ENCODE results near the gene HECTD1. TPM values are rescaled to one million over a fixed set of nuclear protein-coding genes. Genes with fewer than 3 reads are reported as not detected.
"Not testable (repeated sequence)": the region's sequence is repeated elsewhere in the genome, so short reads cannot be mapped to it uniquely, and the experiment has no call there.

HECTD1 gene
- total RNA-seq, 1 experiment from 2014 or later, result 87.4 TPM

DNA sequence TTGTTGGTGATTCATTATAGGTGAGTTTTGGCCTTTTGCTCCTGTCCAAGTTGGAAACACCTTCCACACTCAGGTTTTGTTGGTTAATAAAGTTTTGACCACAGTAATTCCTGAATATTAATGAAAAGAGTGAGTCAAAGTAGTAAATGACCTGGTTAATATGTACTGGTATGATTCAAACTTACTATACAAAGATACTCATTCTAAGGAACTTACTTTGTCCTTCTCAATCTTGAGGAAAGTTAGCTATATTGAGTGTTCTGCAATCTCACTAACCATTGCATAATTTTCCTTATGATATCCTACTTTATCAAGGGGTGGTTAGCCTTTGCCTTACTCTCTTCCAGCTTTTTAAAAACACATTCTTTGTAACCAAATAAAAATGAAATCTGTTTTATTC lies 20.9 kb upstream of the HECTD1 start:
- DNase-seq (ENCODE audit: low spot score), result no peak

DNA sequence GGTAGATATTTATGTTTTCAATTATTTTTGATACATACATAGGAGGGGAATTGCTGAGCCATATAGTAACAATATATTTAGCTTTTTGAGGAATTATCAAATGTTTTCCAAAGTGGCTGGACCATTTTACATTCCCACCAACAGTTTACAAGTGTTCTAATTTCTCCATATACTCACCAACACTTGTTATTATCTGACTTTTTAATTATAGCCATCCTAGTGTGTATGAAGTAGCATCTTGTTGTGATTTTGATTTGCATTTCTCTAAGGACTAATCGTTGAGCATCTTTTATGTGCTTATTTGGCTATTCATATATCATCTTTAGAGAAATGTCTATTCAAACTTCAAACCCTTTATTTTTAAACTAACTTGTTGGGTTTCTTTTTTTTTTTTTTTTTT lies 17.2 kb upstream of the HECTD1 start:
- no peak for DNase-seq (ENCODE audit: low spot score)

DNA sequence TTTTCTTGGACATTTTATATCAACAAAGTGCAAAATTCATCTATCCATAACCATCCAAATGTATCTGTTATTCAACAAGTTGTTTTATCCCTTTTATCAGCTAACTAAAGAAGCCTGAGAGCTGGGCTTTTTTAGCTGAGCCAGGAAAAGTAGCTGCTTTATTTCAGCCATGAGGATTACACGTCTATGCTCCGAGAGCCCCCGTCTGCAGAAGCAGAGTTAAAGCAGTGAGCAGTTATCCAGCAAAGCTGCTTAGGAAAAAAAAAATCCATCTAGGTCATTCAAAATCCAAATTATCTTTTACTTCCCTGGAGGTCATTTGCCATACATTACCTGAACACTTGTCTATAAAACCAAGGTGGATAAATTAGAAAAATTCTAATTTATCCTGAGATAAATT lies 15.7 kb upstream of the HECTD1 start:
- no peak for DNase-seq (ENCODE audit: low spot score)

DNA sequence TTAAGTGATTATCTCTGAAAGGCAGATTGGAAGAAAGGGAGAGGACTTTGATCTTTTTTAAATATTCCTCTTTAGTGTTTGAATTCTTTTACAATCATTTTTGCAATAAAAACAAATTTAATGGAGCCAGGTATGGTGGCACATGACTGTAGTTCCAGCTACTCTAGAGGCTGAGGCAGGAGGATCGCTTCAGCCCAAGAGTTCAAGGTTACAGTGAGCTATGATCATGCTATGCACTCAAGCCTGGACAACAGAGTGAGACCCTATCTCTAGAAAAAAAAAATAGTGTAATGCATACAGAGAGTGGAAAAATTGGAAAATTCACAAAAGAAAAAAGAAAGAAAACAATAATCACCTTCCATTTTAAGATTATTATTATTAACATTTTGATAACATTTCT lies 15.2 kb upstream of the HECTD1 start:
- no peak for DNase-seq (ENCODE audit: low spot score)

DNA sequence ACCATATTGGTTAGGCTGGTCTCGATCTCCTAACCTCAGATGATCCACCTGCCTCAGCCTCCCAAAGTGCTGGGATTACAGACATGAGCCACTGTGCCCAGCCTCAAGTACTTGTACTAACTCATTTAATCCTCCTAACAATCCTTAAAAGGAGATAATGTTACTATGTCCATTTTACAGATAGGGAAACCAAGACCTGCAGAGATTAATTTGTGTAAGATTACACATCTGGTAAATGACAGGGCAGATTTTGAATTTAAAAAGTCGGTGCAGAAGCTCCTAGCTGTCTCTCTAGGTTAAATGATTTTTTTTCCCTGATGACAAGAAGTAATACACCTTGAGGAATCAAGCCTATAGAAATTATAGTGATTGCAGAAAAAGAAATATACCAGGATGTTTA lies 13.7 kb upstream of the HECTD1 start:
- no peak for DNase-seq (ENCODE audit: low spot score)

DNA sequence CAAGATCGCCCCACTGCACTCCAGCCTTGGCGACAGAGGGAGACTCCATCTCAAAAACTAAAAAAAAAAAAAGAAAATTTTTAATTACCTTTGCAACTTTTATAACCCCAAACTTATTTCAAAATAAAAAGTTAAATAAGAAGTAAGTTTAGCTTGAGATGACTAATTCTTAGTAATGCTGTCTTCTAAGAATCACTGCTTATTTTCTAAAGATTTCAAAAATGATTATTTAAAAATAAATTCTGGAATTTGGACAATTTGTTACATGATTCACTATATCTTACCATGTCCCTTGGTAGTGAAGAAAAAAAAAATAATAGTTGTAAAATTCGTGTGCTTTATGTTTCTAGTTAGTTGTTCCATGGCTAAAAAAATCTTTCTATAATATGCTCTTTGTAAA lies 11.6 kb upstream of the HECTD1 start:
- no peak for DNase-seq (ENCODE audit: low spot score)

DNA sequence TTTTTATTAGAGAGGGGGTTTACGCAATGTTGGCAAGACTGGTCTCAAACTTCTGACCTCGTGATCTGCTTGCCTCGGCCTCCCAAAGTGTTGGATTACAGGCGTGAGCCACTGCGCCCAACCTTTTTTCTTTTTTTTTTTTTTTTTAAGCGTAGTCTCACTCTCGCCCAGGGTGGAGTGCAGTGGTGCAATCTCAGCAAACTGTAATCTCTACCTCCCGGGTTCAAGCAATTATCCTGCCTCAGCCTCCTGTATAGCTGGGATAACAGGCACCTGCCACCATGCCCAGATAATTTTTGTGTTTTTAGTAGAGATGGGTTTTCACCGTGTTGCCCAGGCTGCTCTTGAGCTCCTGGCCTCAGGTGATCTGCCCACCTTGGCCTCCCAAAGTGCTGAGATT lies 8.8 kb upstream of the HECTD1 start:
- DNase-seq (ENCODE audit: low spot score), result no peak

DNA sequence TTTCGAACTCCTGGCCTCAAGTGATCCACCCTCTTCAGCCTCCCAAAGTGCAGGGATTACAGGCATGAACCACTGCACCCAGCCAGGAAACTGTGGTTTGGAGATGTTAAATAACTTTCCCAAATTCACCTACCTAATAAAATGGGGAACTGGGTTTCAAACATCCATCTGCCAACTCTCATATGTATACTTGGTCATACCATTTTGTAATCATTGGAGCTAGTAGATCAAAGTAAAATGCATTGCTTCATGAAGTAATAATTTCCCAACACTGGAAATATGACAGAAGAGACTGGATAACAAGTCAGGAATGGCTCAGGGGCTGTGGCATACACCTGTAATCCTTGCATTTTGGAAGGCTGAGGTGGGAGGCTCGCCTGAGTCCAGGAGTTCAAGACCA lies 5.3 kb upstream of the HECTD1 start:
- DNase-seq (ENCODE audit: low spot score), result no peak

DNA sequence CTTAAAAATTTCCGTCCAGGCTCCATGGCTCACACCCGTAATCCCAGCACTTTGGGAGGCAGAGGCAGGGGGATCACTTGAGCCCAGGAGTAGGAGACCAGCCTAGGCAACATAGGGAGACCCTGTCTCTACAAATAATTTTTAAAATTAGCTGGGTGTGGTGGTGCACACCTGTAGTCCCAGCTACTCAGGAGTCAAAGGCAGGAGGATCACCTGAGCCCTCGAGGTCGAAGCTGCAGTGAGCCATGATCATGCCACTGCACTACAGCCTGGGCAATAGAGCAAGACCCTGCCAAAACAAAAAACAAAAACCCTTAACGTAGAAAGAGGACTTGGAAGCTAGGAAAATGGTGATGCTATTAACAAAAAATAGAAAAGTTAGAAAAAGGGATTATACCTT lies 2.0 kb upstream of the HECTD1 start:
- DNase-seq (ENCODE audit: low spot score), result no peak

DNA sequence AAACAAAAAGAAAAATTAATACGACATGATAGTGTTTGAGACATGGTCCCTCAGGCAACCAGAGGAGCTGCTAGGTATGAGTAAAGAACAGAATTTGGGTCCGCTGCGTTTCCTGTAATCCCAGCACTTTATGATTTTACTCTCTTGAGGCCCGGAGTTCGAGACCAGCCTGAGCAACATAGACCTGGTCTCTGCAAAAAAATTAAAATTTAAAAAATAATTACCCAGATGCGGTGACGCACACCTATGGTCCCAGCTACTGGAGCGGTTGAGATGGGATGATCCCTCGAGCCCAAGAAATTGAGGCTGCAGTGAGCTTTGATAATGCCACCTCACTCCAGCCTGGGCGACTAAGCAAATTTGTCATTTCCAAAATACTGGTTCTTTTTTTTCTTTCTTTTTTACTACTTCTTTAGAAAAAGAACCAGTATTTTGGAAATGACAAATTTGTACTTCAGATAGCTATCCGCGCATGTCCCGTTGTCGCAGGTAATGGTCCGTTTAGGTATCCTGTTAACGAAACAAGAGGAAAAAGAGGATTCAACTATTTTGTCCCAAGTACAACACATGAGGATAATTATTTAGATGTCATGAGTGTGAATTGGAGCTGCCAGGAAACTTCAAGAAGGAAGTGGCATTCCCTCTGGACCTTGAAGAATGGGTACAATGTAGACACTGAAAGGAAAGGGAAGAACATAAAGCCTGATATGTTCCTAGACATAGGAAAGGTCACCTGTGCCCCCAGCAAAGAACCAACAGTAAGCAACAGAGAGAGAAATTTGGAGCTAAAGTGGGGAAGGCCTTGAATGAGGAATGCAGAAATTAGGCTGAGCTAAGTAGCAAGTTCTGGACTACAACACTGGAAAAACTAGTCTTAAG lies 1.2 kb upstream of the HECTD1 start:
- no peak for DNase-seq (ENCODE audit: low spot score)

DNA sequence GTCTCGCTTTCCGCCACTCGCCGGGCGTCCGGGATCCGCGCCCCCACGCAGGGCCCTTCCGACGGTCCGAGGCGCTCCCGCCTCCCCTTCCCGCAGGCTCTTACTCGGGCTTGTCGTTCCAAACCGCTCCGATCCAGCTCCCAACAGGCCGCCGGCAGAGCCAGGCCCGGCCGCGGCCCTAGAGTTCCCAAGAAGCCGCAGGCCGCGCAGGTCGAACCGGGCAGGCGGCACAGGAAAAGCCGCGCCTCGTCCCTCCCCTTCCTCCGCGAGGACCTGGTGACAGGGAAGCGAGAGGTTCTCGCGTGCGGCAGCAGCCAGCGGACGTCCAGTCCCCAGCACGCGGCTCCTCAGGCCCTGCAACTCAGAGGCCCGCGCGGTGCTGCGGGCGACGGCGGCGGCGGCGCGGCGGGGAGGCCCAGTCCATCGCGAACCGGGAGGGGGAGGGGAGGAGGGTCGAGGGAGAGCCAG lies 272 bp downstream of the HECTD1 start:
- no peak for DNase-seq (ENCODE audit: low spot score)

DNA sequence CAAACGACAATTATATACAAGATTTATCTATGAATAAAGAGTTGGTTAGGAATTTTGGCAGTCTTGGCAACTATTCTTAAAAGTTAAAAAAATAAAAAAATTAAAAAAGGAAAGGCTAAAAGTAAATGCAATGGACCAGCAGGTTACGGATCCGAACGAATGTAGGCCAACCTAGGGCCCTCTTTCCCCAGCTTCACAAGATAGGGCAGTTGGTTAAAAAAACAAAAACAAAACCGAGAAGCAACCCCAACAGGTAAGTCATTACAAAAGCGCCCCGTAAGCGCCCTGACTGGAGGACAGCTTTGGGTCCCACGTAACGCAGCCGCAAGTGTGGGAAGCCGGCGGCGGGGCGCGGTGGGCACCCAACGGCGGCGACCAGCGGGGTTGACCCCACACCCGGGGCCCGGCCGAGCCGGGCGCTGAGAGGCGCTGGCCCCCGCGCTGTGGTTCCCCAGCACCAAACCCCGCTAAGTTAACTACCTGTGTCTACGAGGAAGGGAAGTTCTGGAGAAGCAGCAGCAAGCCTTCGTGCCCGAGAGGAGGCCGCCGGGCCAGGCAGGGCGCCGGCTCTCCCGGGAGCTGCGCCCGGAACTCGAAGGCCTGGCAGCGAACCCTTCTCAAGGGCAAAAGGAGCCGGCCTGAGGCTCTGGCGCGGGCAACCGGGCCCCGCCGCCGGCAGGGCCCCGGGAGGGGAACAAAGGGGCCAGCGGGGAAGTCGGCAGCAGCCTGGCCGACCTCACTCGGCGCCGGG lies 882 bp downstream of the HECTD1 start:
- no peak for DNase-seq (ENCODE audit: low spot score)

DNA sequence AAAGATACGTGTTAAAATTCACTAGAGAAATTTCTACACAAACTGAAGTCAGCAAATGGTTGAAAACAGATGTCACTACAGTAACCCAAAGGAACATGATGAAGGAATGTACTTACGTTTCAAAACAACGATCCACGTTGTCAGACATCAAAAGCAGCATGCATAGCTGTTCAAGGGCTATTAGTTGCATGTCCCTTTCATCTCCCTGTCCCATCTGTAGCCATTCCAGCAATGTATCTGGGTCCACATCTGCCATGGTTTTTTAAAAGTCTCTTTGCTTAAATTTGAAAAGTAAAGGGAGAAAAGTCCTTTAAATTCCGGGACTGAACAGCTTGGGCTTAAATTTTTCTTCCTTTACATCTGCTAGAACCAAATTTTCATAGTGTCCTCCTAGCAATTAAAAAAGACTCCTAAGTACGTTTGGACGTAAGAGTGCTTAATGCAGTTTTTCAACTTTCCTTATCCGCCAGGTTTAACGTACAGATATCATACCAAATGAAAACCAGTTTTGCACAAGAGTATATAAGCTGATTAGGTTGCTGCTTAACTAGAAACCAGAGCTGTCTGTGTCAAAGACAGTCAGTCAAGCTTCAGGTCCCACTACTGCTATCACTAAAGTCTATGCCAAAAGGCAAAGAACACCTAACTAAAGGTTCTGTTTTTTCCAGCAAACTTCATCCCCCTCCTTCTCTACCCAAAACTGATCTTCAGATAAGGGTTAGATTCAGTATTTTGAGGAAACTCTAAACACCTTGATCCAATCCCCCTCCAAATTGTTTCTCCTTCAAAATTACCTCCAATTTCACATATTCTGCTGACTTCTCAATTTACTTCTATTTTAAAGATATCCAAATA lies 1.7 kb downstream of the HECTD1 start:
- peak; percentile 40 for DNase-seq (ENCODE audit: low spot score)

DNA sequence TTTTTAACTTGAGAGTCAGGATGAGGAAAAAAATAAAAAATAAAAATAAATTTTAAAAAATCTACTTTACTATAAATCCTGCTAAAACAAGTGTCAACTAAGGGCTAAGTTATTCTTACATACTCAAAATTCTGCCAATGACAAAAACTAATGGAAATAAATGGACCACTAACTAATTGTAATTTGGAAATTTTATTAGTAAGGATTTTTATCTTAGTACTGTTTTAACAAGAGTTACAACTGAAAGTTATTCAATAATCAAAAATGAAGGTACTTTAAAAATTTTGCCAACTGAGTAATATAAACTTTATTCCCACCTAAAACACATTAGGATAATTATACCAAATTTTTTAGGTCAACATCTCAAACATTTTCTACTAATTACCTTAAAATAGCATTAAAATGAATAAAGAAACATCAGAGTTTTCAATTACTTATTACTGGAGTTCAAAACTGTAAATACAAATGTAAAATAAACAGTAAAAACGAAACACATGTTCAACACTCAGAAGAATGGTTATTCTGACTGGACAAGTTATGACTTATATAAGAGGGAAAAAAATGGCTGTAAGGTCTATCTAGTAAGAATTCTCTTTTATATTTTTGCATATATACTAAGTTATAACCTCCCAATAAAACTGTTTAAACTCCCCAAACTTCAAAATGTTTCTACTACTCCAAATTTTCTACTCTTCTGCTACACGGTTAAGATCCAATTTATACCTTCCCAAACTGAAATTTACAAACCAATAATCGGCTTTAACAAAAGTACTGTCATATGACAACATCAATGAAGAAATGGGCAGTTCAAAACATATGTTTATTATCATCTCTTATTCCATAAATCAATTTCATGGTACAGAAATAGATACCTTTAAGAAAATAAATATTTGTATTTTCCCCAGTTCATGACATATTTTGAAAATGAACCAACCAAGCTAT lies 2.7 kb downstream of the HECTD1 start:
- no peak for DNase-seq (ENCODE audit: low spot score)

DNA sequence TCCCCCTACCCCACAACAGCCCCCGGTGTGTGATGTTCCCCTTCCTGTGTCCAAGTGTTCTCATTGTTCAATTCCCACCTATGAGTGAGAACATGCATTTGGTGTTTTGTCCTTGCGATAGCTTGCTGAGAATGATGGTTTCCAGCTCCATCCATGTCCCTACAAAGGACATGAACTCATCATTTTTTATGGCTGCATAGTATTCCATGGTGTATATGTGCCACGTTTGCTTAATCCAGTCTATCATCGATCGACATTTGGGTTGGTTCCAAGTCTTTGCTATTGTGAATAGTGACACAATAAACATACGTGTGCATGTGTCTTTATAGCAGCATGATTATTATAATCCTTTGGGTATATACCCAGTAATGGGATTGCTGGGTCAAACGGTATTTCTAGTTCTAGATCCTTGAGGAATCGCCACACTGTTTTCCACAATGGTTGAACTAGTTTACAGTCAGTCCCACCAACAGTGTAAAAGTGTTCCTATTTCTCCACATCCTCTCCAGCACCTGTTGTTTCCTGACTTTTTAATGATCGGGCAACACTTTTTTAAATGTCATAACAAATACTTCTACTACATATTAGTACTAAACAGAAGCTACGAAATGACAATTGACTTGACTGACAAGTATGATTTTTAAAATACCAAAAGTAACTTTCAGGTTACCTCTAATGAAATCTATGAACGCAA lies 3.5 kb downstream of the HECTD1 start:
- DNase-seq (ENCODE audit: low spot score), result not testable (repeated sequence)

DNA sequence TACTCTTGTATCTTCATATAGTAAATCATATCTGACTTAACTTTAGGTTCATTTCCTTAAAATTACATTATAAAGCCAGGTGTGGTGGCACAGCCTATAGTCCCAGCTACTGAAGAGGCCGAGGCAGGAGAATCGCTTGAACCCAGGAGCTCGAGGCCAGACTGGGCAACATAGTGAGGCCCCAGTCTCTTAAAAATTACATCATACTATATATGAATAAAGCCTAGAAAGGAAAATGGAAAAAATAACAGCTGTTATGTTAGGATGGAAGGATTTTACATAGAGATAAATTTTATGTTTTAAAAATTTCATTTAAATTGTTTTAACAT lies 4.2 kb downstream of the HECTD1 start:
- no peak for DNase-seq (ENCODE audit: low spot score)

DNA sequence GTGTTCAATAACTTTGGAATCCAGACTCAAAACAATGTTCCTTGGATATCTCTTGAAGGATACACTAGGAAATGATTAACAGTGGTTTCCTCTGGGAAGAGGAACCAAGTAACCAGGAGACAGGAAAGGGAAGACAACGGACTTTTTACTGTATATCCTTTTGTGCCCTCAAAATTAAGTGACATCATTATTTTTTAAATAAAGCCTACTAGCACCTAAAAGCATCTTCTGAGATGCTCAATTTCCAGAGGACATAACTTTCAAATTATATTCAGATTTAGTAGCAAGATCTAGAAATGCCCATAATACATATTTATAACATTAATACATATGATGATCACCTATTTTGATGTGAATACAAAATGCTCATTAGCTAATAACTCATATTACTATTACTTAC lies 6.5 kb downstream of the HECTD1 start:
- DNase-seq (ENCODE audit: low spot score), result no peak

DNA sequence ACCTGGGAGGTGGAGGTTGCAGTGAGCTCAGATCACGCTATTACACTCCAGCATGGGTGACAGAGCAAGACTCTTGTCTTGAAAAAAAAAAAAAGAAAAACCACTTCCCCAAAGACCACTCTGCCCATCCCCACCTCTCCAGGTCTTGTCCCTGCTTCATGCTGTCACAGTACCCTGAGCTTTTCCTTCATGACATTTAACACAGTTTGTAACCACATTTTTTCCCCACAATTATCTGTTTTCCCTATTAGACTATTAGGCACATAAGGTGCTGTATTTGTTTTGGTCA lies 6.9 kb downstream of the HECTD1 start:
- DNase-seq (ENCODE audit: low spot score), result no peak

DNA sequence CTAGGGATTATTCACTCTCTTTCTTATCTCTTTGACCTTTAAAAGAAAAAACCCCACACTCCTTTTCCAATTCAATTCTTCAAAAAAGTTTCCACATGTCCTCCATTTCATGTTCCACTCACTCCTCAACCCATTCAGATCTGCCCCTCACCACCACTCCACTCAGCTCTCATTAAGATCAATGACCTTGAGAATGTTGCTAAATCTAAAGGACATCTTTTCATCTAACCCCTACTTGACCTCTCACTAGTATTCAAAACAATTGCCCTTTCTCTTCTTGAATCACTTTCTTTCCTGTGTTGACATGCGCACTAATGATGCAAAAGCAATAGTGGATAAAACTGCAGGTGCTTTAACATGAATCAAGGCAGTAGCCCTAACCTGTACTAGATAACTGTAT lies 9.9 kb downstream of the HECTD1 start:
- no peak for DNase-seq (ENCODE audit: low spot score)

DNA sequence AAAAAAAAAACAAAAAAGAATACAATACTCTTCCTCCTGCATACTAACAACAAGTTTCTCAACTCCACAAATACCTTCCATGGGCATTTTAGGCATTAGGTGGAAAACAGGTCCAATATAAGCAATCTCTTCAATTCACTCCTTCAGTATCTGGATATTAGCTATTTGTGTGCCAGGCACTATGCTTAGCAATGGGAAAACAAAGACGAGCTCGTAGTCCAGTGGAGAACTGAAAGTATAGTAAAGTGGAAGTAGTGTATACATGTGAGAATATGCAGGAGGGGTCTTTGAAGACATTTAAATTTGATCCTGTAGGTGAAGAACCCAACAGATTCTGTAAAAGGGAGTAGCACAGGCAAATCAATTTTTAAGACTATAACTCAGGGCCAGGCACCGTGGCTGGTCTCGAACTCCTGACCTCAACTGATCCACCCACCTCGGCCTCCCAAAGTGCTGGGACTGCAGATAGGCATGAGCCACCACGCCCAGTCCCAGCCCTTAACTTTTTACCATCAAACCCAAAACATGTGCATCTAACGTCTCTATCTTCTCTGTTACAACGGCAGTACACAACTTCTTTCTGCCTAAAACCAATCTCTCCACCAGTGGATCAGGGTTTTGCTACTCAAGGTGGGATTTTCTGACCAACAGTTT lies 10.6 kb downstream of the HECTD1 start:
- DNase-seq (ENCODE audit: low spot score), result no peak
